Measurements from ENCODE around the gene OAS3. TPM values are rescaled to one million over a fixed set of nuclear protein-coding genes. Genes with fewer than 3 reads are reported as not detected.
"Not testable (repeated sequence)": the region's sequence is repeated elsewhere in the genome, so short reads cannot be mapped to it uniquely, and the experiment has no call there.

OAS3 gene
- total RNA-seq, 3 donors from 2014 or later = 5.2 to 15.1 (median 5.9) TPM

DNA sequence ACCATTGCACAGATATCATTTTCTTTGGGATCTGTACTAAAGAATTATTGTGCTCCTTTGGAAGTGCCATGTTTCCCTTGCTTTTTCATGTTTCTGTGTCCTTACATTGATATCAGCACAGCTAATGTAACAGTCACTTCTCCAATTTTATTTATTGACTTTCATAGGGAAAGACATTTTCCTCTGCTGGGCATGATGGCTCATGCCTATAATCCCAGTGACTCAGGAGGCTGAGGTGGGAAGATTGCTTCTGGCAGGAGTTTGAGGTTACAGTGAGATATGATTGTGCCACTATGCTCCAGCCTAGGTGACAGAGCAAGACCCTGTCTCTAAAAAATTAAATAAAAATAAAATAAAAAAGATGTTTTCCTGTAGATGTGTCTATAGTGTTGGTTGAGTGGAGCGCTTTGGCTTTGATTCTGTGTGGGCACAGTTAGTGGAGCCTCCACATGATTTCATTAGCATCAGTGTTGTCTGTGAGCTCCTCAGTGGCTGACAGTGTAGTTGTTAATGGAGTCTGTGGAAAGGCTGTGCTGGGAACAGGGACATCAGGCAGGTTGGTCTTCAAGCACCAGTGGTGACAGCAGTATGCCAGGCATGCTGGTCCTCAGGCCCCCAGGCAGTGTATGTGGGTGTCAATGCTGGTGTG, 47.5 kb downstream of the OAS3 start:
- Histone ChIP-seq H3K27ac (no peak overlapping the region), H3K27me3 (no peaks in the 10 kb centered on the region), H3K36me3 (no peaks in the 10 kb centered on the region), H3K4me1 (no peaks in the 10 kb centered on the region), H3K4me3 (no peak overlapping the region), H3K9me3 (no peaks in the 10 kb centered on the region)
- no peak for TF ChIP-seq POLR2A (IDR thresholded peaks at IDR 0.05)
- no peak for TF ChIP-seq POLR2AphosphoS5 (IDR thresholded peaks at IDR 0.05)
- no peak for TF ChIP-seq CTCF (IDR thresholded peaks at IDR 0.05)
- DNase-seq (ENCODE audit: low spot score in 2 of 2) = no peak
- intact Hi-C loops (cut with DNase I; ENCODE audit: low total_unique reads) = no loop called here

GRCh38 chr12:112986291-112986800, 48.1 kb downstream of the OAS3 start:
- Histone ChIP-seq H3K9me3 (no peaks in the 10 kb centered on the region), H3K27ac (no peak overlapping the region), H3K4me1 (no peaks in the 10 kb centered on the region), H3K36me3 (no peaks in the 10 kb centered on the region), H3K4me3 (no peak overlapping the region), H3K27me3 (no peaks in the 10 kb centered on the region)
- TF ChIP-seq POLR2A (IDR thresholded peaks at IDR 0.05) (no peak), POLR2AphosphoS5 (IDR thresholded peaks at IDR 0.05) (no peak)
- DNase-seq (ENCODE audit: low spot score in 2 of 2) = no peak
- intact Hi-C loops (cut with DNase I; ENCODE audit: low total_unique reads) = no loop called here

GRCh38 chr12:112987561-112987960, 49.3 kb downstream of the OAS3 start:
- DNase-seq (ENCODE audit: low spot score in 2 of 2) = no peak
- Histone ChIP-seq H3K27me3 (no peaks in the 10 kb centered on the region), H3K9me3 (no peaks in the 10 kb centered on the region), H3K4me1 (no peaks in the 10 kb centered on the region), H3K36me3 (no peaks in the 10 kb centered on the region), H3K27ac (no peak overlapping the region), H3K4me3 (no peak overlapping the region)
- intact Hi-C loops (cut with DNase I; ENCODE audit: low total_unique reads) = no loop called here
- no peak for TF ChIP-seq POLR2AphosphoS5 (IDR thresholded peaks at IDR 0.05)
- TF ChIP-seq POLR2A (IDR thresholded peaks at IDR 0.05) = no peak
- no peak for TF ChIP-seq CTCF (IDR thresholded peaks at IDR 0.05)

DNA sequence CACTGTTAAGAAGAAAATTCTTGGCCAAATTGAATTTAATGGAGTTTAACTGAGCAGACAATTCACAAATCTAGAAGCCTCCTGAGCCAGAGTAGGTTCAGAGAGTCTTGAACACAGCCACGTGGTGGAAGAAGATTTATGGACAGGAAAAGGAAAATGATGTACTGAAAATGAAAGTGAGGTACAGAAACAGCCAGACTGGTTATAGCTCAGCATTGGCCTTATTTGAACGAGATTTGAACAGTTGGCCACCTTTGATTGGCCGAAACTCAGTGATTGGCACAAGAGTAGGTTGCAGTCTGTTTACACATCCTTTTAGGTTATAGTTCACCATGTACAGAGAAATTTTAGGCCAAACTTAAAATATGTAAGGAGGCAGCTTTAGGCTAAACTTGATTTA, 50.0 kb downstream of the OAS3 start:
- intact Hi-C loops (cut with DNase I; ENCODE audit: low total_unique reads) = no loop called here
- H3K4me3 ChIP-seq = no peak overlapping the region
- no peak for DNase-seq (ENCODE audit: low spot score in 2 of 2)
- H3K27ac ChIP-seq = no peak overlapping the region
- no peaks in the 10 kb centered on the region for H3K27me3 ChIP-seq
- no peaks in the 10 kb centered on the region for H3K9me3 ChIP-seq
- no peak for TF ChIP-seq POLR2AphosphoS5 (IDR thresholded peaks at IDR 0.05)
- TF ChIP-seq POLR2A (IDR thresholded peaks at IDR 0.05) = no peak
- no peak for TF ChIP-seq CTCF (IDR thresholded peaks at IDR 0.05)
- H3K36me3 ChIP-seq = no peaks in the 10 kb centered on the region
- no peaks in the 10 kb centered on the region for H3K4me1 ChIP-seq

DNA sequence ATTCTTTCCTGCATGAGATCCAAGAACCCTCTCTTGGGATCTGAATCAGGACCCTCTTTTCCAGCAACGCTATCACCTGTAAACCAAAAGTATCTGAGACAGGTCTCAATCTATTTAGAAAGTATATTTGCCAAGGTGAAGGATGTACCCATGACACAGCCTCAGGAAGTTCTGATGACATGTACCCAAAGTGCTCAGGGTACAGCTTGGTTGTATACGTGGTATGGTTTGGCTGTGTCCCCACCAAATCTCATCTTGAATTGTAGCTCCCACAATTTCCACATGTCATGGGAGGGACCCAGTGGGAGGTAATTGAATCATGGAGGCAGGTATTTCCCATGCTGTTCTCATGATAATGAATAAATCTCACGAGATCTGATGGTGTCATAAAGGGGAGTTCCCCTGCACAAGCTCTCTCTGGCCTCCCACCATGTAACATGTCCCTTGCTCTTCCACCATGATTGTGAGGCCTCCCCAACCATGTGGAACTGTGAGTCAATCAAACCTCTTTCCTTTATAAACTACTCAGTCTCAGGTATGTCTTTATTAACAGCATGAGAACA, 50.6 kb downstream of the OAS3 start:
- H3K4me1 ChIP-seq; H3K27ac ChIP-seq; H3K4me3 ChIP-seq; H3K36me3 ChIP-seq; intact Hi-C loops (cut with DNase I; ENCODE audit: low total_unique reads); H3K9me3 ChIP-seq; DNase-seq (ENCODE audit: low spot score in 2 of 2); H3K27me3 ChIP-seq: not testable (repeated sequence)

DNA sequence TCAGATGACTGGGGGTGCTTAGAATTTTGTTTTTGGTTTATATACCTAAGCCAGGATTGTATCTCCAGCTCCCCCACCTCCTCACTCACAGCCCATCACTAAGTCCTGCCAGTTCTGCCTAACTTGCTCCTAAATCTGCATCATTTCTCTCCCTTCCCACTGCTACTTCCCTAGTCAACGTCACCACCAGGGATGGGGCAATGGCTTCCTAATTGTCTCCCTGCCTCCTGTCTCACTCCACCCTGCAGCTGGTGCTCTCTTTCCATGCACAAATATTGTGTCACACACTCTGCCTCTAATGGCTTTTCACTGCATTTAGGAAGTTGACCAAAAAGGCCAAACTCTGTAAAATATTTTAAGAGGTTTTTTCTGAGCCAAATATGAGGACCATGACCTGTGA, 51.5 kb downstream of the OAS3 start:
- H3K9me3 ChIP-seq = no peaks in the 10 kb centered on the region
- no peaks in the 10 kb centered on the region for H3K36me3 ChIP-seq
- intact Hi-C loops (cut with DNase I; ENCODE audit: low total_unique reads) = no loop called here
- DNase-seq (ENCODE audit: low spot score in 2 of 2) = no peak
- H3K4me1 ChIP-seq = no peaks in the 10 kb centered on the region
- H3K27ac ChIP-seq = no peak overlapping the region
- TF ChIP-seq CTCF (IDR thresholded peaks at IDR 0.05) = no peak
- TF ChIP-seq POLR2A (IDR thresholded peaks at IDR 0.05) = no peak
- TF ChIP-seq POLR2AphosphoS5 (IDR thresholded peaks at IDR 0.05) = no peak
- H3K4me3 ChIP-seq = no peak overlapping the region
- no peaks in the 10 kb centered on the region for H3K27me3 ChIP-seq

Measured in breast epithelium (tissue), 4 donors.